Activated CD4-positive, alpha-beta T cell treated with anti-CD3 and anti-CD28 coated beads, Interleukin-2, amount 10 ng/mL, durations not matched to agents 24 days and 14 days (primary cell): ENCODE data around the gene ZNF211. TPM values are rescaled to one million over a fixed set of nuclear protein-coding genes. Genes with fewer than 3 reads are reported as not detected.

Experiments
- DNase-seq: peaks from one replicate; pipeline ENCODE4 v3.0.0; 2022
- H3K27ac Mint-ChIP-seq: one replicate; pipeline ENCODE4 v1.8.0; 2022; ENCODE audit warnings: mild to moderate bottlenecking, mixed read lengths
- H3K27me3 Mint-ChIP-seq: one replicate; pipeline ENCODE4 v1.8.0; 2022; ENCODE audit warnings: mixed read lengths
- H3K36me3 Mint-ChIP-seq: one replicate; pipeline ENCODE4 v1.8.0; 2022; ENCODE audit warnings: low read depth, mild to moderate bottlenecking, mixed read lengths
- H3K4me1 Mint-ChIP-seq: one replicate; pipeline ENCODE4 v1.8.0; 2021; ENCODE audit warnings: mixed read lengths
- H3K4me3 Mint-ChIP-seq: one replicate; pipeline ENCODE4 v1.8.0; 2022; ENCODE audit warnings: mild to moderate bottlenecking, moderate library complexity, mixed read lengths
- H3K9me3 Mint-ChIP-seq: one replicate; pipeline ENCODE4 v1.8.0; 2021; ENCODE audit warnings: mixed read lengths
- intact Hi-C: fragments of 100-400 bp; cut with micrococcal nuclease; formaldehyde crosslinking; loops from one replicate; pipeline ENCODE4 v1.15.1; 2023
- total RNA-seq: library from RNA; stranded (reverse); gene quantifications from 2 replicates; pipeline ENCODE4 v1.2.3, GENCODE V29; 2022

ZNF211 gene
- 7.7 and 10.0 TPM in 2 replicates for total RNA-seq

GRCh38 chr19:57632987-57633831 lies at the start of gene ZNF211:
Gene ZNF211, plus strand, starts transcription at chr19:57633168. Its CDS starts 179 bp downstream, at chr19:57633347.
- Mint-ChIP-seq H3K27me3 (no peaks in the 10 kb centered on the region), H3K4me3 (peak within 1 kb of the TSS; percentile 87), H3K4me1 (peaks cover 14% of the 10 kb centered on the region), H3K9me3 (peaks cover 35% of the 10 kb centered on the region), H3K27ac (peak within 1 kb of the TSS; percentile 87), H3K36me3 (peaks cover 49% of the 10 kb centered on the region)
- intact Hi-C loops: loop anchor here (1.0 to 10.0 kb wide), 6 partner anchors 19 to 352 kb away; partner anchors contain the start of genes ZNF134, ZNF416, ZNF460 and ZNF548
- DNase-seq: peak; percentile 95

- peak; percentile 94 for DNase-seq
- peaks cover 16% of the 10 kb centered on the region for H3K4me1 Mint-ChIP-seq
- peaks cover 40% of the 10 kb centered on the region for H3K9me3 Mint-ChIP-seq
- peak within 1 kb of the TSS; percentile 92 for H3K4me3 Mint-ChIP-seq
- no peaks in the 10 kb centered on the region for H3K27me3 Mint-ChIP-seq
- peak within 1 kb of the TSS; percentile 72 for H3K27ac Mint-ChIP-seq
- intact Hi-C loops: loop anchor here (1.0 to 5.0 kb wide), 2 partner anchors 16 to 171 kb away; partner anchors contain the start of genes ZNF17 and ZNF530
- peaks cover 49% of the 10 kb centered on the region for H3K36me3 Mint-ChIP-seq
Measured at GRCh38 chr19:57583521-57584416, 49.2 kb upstream of the ZNF211 start, which contains the start of gene ZIK1. Gene ZIK1, plus strand, starts transcription at chr19:57584145. Its CDS starts 212 bp downstream, at chr19:57584357.

GRCh38 chr19:57587529-57587928 lies 45.4 kb upstream of the ZNF211 start:
- Mint-ChIP-seq H3K36me3 (peaks cover 76% of the 10 kb centered on the region), H3K27ac (no peak overlapping the region), H3K4me3 (no peak overlapping the region), H3K9me3 (peaks cover 34% of the 10 kb centered on the region), H3K27me3 (no peaks in the 10 kb centered on the region), H3K4me1 (peaks cover 11% of the 10 kb centered on the region)
- intact Hi-C loops: no loop called here
- DNase-seq: no peak

GRCh38 chr19:57599377-57599760 lies 33.6 kb upstream of the ZNF211 start:
- intact Hi-C loops: loop anchor here (1.0 kb wide), 3 partner anchors 15 to 20 kb away; partner anchors contain the start of genes ZIK1 and ZNF134
- H3K9me3 Mint-ChIP-seq: peaks cover 46% of the 10 kb centered on the region
- H3K4me3 Mint-ChIP-seq: peak overlapping the region; percentile 85
- H3K27me3 Mint-ChIP-seq: no peaks in the 10 kb centered on the region
- no peak for DNase-seq
- H3K36me3 Mint-ChIP-seq: peaks cover 34% of the 10 kb centered on the region
- H3K27ac Mint-ChIP-seq: peak overlapping the region; percentile 74
- H3K4me1 Mint-ChIP-seq: peaks cover 14% of the 10 kb centered on the region

- intact Hi-C loops: loop anchor here (1.0 kb wide), 3 partner anchors 14 to 21 kb away; partner anchors contain the start of genes ZIK1 and ZNF134
- peaks cover 14% of the 10 kb centered on the region for H3K4me1 Mint-ChIP-seq
- no peaks in the 10 kb centered on the region for H3K27me3 Mint-ChIP-seq
- peaks cover 39% of the 10 kb centered on the region for H3K36me3 Mint-ChIP-seq
- peaks cover 51% of the 10 kb centered on the region for H3K9me3 Mint-ChIP-seq
- peak within 1 kb of the TSS; percentile 74 for H3K27ac Mint-ChIP-seq
- DNase-seq: peak; percentile 95
- H3K4me3 Mint-ChIP-seq: peak within 1 kb of the TSS; percentile 85
Measured at GRCh38 chr19:57599761-57600383, 33.1 kb upstream of the ZNF211 start, which contains the start of gene ZNF530. Gene ZNF530, plus strand, starts transcription at chr19:57599885. Its CDS starts 4,461 bp downstream, at chr19:57604346.

- Mint-ChIP-seq H3K4me1 (no peaks in the 10 kb centered on the region), H3K27ac (no peak overlapping the region), H3K4me3 (no peak overlapping the region), H3K9me3 (peaks cover 27% of the 10 kb centered on the region), H3K27me3 (no peaks in the 10 kb centered on the region), H3K36me3 (peaks cover 70% of the 10 kb centered on the region)
- DNase-seq: no peak
- intact Hi-C loops: no loop called here
Measured at GRCh38 chr19:57606931-57607330, 26.0 kb upstream of the ZNF211 start.

- Mint-ChIP-seq H3K27me3 (no peaks in the 10 kb centered on the region), H3K9me3 (peaks cover 23% of the 10 kb centered on the region), H3K4me1 (peaks cover 11% of the 10 kb centered on the region), H3K36me3 (peaks cover 52% of the 10 kb centered on the region), H3K27ac (no peak overlapping the region), H3K4me3 (no peak overlapping the region)
- no peak for DNase-seq
- intact Hi-C loops: loop anchor here (5.0 to 10.0 kb wide), 2 partner anchors 71 to 134 kb away; partner anchors contain the start of genes ZNF551 and ZNF776
Measured at GRCh38 chr19:57611113-57611512, 21.9 kb upstream of the ZNF211 start.

GRCh38 chr19:57613941-57614743 lies 18.8 kb upstream of the ZNF211 start, which contains the start of gene ZNF134:
Gene ZNF134, plus strand, starts transcription at chr19:57614242. Its CDS starts 5,227 bp downstream, at chr19:57619469.
- peaks cover 54% of the 10 kb centered on the region for H3K36me3 Mint-ChIP-seq
- intact Hi-C loops: loop anchor here (1.0 to 10.0 kb wide), 5 partner anchors 15 to 179 kb away; partner anchors contain the start of genes ZNF211, ZNF530, ZNF551 and ZNF749
- peaks cover 11% of the 10 kb centered on the region for H3K4me1 Mint-ChIP-seq
- DNase-seq: peak; percentile 96
- H3K4me3 Mint-ChIP-seq: peak within 1 kb of the TSS; percentile 82
- peaks cover 38% of the 10 kb centered on the region for H3K9me3 Mint-ChIP-seq
- H3K27ac Mint-ChIP-seq: peak within 1 kb of the TSS; percentile 71
- no peaks in the 10 kb centered on the region for H3K27me3 Mint-ChIP-seq

- Mint-ChIP-seq H3K27me3 (no peaks in the 10 kb centered on the region), H3K4me3 (peak overlapping the region; percentile 82), H3K4me1 (peaks cover 11% of the 10 kb centered on the region), H3K9me3 (peaks cover 42% of the 10 kb centered on the region), H3K36me3 (peaks cover 63% of the 10 kb centered on the region), H3K27ac (peak overlapping the region; percentile 10)
- intact Hi-C loops: loop anchor here (10.0 kb wide), 1 partner anchor 129 kb away; the partner anchor contains the start of gene ZNF776
- no peak for DNase-seq
Measured at GRCh38 chr19:57615346-57615745, 17.6 kb upstream of the ZNF211 start.

GRCh38 chr19:57620673-57621348 lies 12.2 kb upstream of the ZNF211 start:
- Mint-ChIP-seq H3K4me3 (no peak overlapping the region), H3K27ac (no peak overlapping the region), H3K36me3 (peaks cover 89% of the 10 kb centered on the region), H3K27me3 (no peaks in the 10 kb centered on the region), H3K4me1 (no peaks in the 10 kb centered on the region), H3K9me3 (peaks cover 38% of the 10 kb centered on the region)
- no peak for DNase-seq
- intact Hi-C loops: no loop called here

- H3K9me3 Mint-ChIP-seq: peaks cover 24% of the 10 kb centered on the region
- intact Hi-C loops: no loop called here
Measured at GRCh38 chr19:57623091-57623490, 9.9 kb upstream of the ZNF211 start.

GRCh38 chr19:57633832-57634131 lies 814 bp downstream of the ZNF211 start:
- Mint-ChIP-seq H3K27ac (peak overlapping the region; percentile 87), H3K4me3 (peak overlapping the region; percentile 87), H3K4me1 (peaks cover 14% of the 10 kb centered on the region), H3K9me3 (peaks cover 35% of the 10 kb centered on the region), H3K36me3 (peaks cover 54% of the 10 kb centered on the region), H3K27me3 (no peaks in the 10 kb centered on the region)
- no peak for DNase-seq
- intact Hi-C loops: loop anchor here (1.0 to 10.0 kb wide), 6 partner anchors 19 to 353 kb away; partner anchors contain the start of genes ZNF134, ZNF416, ZNF460 and ZNF548

More at GRCh38 chr19:57623091-57623490, 9.9 kb upstream of the ZNF211 start:
- Mint-ChIP-seq H3K4me3 (no peak overlapping the region), H3K27me3 (no peaks in the 10 kb centered on the region), H3K36me3 (peaks cover 66% of the 10 kb centered on the region), H3K27ac (no peak overlapping the region), H3K4me1 (no peaks in the 10 kb centered on the region)
- DNase-seq: no peak
